NCI-H1436 (cell line): ENCODE measurements around the gene PER3.

Experiments used
- DNase-seq: peaks from one replicate; lab custom pipeline; 2025; lab: John Stamatoyannopoulos, UW

The PER3 gene

DNA sequence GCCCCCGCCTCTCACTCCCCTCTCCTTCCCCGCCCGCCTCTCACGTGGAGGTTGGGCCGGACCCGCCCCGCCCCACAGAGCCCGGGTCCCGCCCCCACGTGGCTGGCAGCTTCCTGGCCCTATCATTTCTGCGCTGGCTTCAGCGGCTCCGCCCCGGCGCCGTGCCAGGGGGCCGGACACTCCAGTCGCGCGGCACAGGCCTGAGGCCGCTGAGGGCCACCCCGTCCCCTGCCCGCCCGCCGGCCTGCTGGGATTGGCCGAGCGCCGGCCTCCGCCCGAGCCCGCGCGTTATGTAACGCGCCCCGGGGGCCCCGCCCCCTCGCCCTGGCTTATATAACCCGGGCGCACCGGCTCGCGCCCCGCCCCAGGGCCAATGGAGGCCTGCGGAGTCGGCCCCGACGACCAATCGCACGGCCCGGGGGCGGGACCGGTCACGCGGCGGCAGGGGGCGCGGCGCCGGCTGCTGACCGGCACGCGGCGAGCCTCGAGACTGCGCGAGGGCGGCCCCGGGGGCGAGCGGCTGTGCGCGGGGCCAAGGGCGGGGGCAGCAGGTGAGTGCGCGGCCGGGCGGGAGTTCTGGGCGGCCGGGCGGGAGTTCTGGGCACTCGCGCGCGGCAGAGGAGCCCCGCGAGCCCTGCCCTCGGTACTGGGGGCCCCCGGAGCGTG is at the start of gene PER3:
PER3 (plus strand) TSS at position 466 of the 666 bp plus-strand sequence. CDS start 587 bp downstream, outside the sequence.
- peak; percentile 94 for DNase-seq

DNA sequence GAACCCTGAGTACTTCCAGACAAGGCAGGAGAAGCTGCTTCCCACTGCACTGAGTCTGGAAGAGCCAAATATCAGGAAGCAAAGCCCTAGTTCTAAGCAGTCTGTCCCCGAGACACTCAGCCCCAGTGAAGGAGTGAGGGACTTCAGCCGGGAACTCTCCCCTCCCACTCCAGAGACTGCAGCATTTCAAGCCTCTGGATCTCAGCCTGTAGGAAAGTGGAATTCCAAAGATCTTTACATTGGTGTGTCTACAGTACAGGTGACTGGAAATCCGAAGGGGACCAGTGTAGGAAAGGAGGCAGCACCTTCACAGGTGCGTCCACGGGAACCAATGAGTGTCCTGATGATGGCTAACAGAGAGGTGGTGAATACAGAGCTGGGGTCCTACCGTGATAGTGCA is 46.0 kb upstream of the PER3 start:
- DNase-seq = no peak

DNA sequence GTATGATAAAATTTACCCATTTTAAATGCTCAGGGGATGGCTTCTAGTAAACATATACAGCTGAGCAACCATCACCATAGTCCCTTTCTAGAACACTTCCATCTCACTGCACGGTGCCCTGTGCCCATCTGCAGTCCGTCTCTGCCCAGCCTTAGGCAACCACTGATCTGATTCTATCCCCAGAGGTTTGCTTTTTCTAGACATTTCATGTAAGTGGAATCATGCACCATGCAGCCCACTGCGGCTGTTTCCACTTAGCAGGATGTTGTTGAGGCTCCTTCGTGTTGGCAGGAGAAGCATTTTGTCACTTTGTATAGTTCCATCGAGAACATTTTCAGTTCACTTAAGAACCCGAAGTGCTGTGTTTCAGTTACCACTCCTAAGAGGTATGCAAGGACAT is 40.7 kb upstream of the PER3 start:
- no peak for DNase-seq

DNA sequence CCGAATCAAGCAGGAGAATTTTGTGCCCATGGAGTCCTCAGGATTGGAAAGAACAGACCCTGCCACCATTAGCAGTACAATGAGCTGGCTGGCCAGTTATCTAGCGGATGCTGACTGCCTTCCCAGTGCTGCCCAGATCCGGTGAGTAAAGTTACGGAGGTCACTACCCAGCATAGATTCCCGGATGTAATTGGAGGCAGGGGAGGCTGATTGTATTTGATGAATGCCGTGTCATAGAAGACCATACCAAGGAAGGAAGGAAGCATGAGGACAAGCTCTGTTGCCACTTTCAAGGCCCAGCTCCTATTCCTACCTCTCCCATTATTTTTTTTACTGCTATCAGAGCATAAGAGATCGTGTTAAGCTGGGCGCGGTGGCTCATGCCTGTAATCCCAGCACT is 39.2 kb upstream of the PER3 start:
- no peak for DNase-seq

DNA sequence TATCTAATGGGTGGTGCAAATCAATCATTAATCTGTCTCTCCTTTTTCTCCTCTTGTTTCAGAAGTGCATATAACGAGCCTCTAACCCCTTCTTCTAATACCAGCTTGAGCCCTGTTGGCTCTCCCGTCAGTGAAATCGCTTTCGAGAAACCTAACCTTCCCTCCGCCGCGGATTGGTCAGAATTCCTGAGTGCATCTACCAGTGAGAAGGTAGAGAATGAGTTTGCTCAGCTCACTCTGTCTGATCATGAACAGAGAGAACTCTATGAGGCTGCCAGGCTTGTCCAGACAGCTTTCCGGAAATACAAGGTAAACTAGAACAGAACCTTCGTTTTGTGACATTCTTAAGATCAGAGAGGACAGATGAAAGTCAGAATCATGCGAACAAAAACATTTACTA is 38.3 kb upstream of the PER3 start:
- DNase-seq = no peak

DNA sequence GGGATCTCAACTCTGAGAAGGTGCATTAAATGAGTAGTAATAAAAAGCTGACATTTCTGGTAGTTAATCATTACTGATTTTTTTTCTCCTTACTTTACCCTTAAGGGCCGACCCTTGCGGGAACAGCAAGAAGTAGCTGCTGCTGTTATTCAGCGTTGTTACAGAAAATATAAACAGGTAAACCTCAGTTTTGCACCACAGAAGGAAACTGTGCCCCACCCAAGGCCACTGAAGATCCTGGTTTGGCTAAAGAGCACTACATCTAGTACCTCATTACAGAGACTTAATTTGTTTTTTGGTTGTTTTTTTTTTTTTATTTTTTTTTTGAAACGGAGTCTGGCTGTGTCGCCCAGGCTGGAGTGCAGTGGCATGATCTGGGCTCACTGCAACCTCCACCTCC is 36.5 kb upstream of the PER3 start:
- no peak for DNase-seq

DNA sequence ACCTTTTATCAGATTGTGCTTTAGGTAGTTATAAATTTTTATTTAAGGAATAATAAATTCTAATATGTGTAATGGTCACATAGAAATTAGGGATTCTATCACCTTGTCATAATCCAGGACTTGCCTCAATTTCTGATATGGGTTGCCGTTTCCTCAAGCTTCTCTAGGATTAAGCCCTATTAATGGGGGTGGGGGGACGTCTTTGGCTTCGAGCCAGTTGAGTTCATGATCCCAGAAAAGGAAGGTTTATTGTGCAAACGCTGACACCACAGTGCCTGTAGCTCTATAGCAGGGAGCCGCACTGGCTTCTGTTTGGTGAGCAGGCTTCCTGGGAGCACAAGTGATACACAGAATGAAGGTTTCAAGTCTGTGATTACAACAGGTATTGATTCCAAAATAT is 35.0 kb upstream of the PER3 start:
- DNase-seq = no peak

DNA sequence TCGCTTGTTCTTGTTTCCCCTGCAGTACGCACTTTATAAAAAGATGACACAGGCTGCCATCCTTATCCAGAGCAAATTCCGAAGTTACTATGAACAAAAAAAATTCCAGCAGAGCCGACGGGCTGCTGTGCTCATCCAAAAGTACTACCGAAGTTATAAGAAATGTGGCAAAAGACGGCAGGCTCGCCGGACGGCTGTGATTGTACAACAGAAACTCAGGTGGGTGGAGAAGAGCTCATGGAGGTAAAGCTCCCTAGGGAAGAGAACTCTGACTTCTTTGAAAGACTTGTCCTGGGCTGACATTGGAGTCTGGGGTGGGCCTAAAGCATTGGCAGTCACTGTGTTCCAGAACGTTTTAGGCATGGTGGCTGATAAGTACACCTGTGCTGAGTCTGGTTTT is 32.9 kb upstream of the PER3 start:
- no peak for DNase-seq

DNA sequence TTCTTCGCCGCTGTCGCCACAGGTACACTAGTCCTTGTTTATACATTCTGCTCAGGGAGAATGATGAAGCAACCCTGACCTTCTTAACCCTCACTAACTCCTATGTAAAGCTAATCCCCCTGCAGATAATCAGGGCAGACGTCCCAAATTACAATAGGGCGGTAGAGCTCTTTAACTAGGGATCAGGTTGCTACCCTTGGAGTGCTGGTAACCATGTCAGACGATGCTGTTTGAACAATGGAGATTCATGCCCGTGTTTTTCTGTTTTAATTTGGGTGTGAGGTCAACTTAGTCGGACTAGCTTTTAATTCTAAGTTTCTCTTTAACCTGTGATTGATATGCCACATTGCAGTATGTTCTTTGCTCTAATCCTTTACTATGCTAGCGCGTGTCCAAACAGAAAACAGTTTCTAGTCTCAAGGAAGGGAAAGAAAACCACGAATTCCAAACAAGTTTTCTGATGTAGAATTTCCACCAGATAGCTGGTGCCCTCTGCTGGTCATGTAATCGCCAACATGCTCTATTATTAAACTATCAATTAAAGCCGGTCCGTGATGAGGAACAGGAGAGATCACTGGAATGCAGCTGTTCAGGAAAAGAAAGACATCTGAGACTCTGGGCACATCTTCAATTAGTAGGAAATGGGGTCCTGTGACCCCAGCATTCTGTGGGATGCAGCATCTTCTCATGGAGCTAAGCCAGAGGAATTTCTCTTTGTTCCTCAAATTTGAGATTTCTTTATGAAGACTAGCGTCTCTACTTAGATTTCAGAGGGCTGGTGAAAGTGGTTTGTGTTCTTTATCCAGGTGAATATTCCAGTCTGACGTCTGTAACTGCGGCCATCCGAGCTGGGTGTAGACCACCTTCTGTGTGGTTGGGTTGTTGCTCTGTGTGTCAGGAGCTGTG is 31.3 kb upstream of the PER3 start:
- DNase-seq = peak; percentile 58

DNA sequence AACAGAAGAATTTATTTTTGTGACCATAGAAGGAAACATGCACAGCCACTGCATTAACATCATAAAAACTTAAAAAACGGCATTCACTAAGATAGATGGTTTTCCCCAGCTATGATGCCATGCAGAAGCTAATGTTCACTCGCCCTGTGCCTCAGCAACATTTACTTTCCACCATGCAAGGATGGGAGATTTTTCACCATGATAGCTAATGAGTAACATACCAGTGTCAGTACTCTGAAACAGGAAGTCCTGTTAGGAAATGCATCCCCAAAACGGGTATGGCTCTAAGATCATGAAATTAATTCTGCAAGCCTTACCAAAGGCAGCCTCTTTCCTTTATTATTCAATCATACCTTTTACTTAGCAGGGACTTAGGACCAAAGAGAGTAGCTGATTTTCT is 30.4 kb upstream of the PER3 start:
- no peak for DNase-seq

DNA sequence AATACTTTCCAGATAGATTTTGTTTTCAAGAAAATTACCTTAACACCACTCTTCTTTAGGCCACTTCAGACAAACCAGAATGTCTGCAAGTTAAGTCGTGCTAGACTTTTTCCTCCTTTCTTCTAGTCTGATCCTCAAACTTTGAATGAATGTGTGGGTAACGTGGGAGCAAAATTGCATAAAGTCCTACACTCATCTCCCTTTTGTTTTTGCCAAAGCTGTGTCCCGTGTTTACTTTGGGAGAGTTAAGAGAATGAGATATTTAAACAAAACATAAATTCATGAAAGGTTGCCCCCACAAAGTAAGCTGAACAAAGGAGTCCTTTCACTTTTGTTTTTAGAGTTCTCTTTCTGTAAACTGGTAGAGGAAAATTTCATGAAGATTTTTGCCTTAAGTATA is 29.9 kb upstream of the PER3 start:
- no peak for DNase-seq

DNA sequence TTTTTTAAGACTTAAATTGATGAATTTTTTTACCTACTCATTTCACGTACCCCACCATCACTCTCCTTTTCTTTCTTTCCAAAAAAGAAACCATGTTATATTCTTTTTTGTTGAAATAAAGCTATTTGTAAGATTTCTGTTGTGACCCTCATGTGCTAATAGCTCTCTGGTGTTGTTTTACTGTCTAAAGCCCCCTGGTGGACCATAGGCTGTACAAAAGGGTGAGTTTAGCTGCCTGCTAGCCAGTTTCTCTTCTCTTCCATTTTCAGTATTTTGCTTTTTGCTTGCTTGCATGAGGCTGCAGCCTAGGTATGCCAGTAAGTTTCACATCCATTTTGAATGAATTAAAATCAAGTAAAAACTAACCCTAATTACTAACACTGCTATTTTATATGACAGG is 28.6 kb upstream of the PER3 start:
- DNase-seq = no peak

DNA sequence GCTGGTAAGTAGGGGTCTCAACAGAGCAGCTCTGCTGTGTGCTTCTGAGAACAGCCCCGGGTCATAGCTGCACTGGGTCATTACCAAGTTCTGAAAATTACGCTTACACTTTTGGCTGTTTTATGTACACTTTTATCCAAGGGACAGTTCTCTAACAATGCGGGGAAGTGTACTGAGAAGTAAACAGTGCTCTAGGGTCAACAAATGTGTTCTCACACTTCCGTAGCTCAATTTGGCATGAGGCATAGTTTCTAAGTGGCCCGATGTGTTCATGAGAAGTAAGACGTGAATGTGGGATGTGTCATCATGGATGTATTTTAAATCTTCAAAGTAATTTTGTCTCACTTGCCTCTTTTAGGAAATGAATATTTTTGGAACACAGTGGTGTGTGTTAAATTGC is 23.8 kb upstream of the PER3 start:
- DNase-seq = no peak

DNA sequence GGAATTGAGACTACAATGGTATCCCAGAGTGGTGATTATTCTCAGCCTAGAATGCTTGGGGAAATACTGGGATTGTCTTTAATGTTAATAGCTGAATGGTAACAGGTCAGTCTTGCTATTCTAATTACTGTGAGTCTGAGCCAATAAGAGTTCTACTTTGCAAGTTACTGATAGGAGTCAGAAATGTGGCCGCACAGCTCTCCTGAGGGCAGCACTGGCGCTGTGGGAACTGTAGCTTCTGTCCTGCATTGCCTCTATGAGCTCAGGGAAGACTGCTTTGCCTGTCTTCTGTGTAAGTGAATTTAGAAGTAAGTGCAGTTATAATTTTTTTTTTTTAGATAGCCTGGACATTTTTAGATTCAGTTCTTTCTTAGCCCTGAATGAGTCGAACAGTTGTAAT is 23.0 kb upstream of the PER3 start:
- no peak for DNase-seq

DNA sequence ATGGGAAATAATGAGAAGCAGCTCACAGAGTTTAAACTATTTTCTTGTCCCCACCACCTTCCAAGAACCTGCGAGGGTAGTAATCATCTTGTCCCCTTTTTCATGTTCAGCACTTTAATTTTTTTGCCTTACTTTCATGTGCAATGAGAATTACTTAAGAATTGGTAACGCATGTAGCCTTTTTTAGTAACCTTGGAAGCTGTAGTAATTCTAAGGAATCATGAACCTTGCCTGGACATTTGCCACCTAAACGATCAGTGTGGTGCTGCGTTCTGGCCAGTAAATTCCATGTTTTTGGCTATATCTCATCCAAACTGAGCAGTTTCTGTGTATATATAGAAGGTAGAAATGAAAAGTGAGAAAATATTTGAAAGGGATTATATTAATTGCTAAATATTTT is 16.9 kb upstream of the PER3 start:
- DNase-seq = no peak

DNA sequence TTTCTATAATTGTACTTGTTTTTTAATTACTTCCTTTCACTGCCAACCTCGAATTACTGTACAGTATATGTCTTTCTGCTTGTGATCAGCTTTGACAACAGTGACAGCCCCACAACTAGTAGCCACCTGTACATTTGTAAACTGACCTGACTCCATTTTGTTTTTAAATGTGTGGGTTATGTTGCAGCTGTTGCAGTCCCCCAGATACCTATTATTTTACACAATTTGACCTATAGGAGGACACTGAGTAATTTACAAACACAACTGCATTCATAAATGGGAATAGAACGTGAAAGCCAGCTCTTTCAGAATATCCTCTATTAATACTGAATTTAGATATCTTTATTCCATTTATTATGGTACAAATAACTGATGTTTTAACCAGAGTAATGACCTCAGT is 15.5 kb upstream of the PER3 start:
- DNase-seq = no peak

DNA sequence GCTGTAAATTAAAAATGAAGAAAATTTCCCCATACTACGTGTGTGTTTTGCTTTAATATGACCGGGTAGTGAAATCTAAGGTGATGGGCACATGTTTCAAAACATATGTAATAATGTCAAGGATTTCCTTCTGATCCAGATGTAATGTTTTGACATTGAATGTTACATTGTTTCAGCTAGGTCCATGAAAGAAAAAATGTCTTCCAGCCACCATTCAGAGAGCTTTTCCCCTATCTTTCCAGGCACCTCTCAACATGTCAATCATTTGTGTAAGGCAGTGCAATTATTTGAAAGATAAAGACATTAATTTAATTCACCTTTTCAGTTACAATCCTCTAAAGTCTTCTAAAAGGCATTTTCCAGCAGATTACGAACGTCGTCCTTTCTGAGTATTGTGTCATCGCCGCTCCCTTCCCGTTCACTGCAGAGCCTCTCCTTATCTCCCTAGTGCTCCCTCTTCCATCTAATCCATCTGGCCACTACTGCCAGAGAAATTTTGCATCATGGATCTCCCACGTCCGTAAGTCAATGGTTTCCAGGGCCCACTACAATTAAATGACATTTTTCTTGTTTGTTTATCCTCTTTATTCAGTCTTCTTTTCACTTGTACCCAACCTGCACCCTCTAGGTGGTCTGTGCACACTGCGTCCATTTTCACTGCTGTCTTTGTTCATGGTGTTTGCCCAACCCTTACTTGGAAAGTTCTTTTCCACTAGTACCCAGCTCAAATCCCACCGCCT is 14.2 kb upstream of the PER3 start:
- no peak for DNase-seq

DNA sequence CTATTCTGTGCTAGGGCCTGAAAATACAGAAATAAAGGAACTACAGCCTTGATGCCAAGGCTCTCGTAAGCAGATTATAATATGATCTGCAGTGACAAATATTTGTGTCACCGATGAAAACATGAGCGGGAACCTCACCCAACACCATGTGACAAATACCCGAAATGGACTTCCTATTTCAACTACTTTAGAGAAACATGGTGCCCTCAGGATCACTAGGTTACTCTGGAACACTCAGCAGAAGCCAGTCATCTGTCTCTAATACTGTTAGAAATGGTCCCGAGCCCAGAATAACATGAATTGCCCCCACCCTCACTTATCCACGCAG is 13.5 kb upstream of the PER3 start:
- DNase-seq = no peak

DNA sequence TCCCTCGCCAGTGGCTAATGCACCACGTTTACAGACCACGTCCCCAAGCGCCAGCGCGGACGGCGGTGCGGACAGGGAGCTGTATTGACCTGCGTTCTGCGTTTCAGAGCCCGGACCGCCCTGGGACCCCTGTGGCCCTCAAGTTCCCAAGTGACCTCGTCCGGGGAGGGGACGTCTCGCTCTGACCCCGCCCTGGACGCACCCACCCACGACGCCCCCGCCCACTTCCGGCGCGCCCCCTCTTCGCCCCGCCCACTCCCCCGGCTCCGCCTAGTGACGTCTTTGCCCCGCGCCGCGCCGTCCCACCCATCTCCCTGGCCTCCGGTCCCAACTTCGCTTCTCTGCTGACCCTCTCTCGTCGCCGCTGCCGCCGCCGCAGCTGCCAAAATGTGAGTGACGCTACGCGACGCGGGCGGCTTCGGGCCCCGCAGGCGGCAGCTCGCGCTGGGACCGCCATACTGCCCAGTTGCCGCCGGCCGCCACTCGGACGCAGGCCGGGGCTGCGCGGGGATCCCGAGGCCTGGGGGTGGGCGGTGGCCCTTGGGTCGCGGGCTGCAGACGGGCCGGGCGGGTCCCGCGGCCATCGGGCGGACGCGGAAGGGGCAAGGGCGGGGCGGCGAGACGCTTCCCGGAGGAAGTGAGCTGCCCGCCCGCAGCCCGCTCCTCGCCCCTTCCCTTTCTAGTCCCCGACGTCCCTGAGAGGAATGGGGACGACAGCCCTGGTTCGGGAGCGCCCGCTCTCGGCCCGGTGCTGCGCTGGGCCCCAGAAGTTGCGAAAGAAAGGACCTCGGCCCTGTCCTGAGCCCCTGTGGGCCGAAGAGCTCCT is 12.9 kb upstream of the PER3 start, which contains the start of gene VAMP3:
VAMP3 (plus strand) TSS at position 300 of the 826 bp plus-strand sequence; CDS start at position 388, 88 bp downstream.
- peak; percentile 64 for DNase-seq

DNA sequence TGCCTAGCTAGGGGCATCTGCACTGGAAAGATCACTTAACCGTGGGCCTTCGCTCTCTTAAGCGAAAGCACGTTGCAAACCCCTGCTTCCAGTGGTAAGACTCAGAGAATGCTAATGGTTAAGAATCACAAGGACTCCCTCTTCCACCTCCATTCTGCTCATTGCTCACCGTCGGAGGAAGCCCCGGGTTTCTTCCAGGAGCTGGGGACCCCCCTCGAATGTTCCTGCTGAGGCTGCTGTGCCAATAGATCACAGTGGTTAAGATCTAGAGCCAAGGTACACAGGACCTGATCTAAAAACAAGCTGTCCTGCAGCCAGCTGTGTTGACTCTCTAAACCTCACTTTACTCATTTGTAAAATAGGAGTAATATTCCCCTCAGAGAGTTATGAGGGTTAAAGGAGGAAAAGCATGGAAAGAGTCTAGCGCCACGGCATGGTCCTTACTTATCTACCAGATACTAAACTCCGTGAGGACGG is 12.2 kb upstream of the PER3 start:
- no peak for DNase-seq

DNA sequence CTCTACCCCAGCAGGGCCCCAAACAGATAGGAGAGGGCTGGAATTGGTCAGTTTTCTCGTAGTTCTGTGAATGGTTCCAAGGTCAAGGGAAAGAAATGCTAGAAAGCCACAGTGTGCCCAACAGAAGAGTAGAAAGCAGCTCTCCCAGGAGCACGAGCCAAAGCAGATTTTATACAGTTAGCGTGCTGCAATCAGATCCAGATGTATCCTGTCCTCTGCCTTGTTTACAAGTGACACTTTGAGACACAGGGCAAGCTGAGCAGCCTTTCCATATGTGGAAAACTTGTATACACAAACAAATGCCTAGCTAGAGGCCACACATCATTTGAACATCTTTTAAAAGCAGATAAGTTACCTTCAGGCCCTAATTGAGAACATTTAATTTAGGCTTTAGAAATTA is 6.5 kb upstream of the PER3 start:
- DNase-seq = no peak

DNA sequence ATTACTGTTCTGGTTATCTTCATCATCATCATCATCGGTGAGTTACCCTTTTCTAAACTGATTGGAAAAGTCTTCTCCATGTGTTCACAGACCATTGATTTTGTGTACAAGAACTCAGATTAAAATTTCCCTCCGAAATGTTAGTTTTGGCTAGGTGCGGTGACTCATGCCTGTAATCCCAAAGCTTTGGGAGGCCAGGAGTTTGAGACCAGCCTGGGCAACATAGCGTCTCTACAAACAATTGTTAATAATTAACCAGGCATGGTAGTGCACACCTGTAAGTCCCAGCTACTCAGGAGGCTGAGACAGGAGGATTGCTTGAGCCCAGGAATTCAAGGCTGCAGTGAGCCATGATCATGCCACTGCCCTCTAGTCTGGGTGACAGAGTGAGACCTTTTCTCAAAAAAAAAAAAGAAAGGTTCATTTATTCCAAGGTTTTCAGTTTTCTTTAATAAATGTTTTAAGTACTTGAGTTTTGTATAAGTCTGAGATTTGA is 5.9 kb upstream of the PER3 start:
- DNase-seq = no peak
